Heart right ventricle (tissue), 16 donors: ENCODE results near the gene IGSF21. TPM values are rescaled to one million over a fixed set of nuclear protein-coding genes. Genes with fewer than 3 reads are reported as not detected.

Experiments used
- ATAC-seq, 8 donors: fragments of 200-7000 bp; cut with Tn5 transposase; one replicate each; pipeline ENCODE4 v1.9.1; 2020; ENCODE audit warnings: mild to moderate bottlenecking in 8 of 8, moderate library complexity in 8 of 8, moderate number of reproducible peaks in 1 of 8
- DNase-seq, 2 donors: peaks; one replicate each; pipeline ENCODE4 v3.0.0-alpha.2; 2020
- H3K27ac ChIP-seq, 10 donors: fragments of 200-600 bp; sonication (generic) in 2 of 10; one replicate each; pipeline versions ENCODE4 v1.5.0 to v1.8.0; 2020 to 2022; ENCODE audit warnings: mild to moderate bottlenecking in 3 of 10
- H3K27me3 ChIP-seq, 7 donors: fragments of 200-600 bp; one replicate each; pipeline ENCODE4 v1.8.0; 2021 to 2022; ENCODE audit warnings: mild to moderate bottlenecking in 2 of 7
- H3K36me3 ChIP-seq, 9 donors: fragments of 200-600 bp; sonication (generic) in 1 of 9; one replicate each; pipeline versions ENCODE4 v1.5.0 to v1.8.0; 2020 to 2022; ENCODE audit warnings: mild to moderate bottlenecking in 2 of 9
- H3K4me1 ChIP-seq, 9 donors: fragments of 200-600 bp; sonication (generic) in 1 of 9; one replicate each; pipeline versions ENCODE4 v1.5.0 to v1.8.0; 2020 to 2022; ENCODE audit warnings: mild to moderate bottlenecking in 4 of 9
- H3K4me3 ChIP-seq, 10 donors: fragments of 200-600 bp; sonication (generic) in 2 of 10; one replicate each; pipeline versions ENCODE4 v1.5.0 to v1.8.0; 2020 to 2022; ENCODE audit warnings: mild to moderate bottlenecking in 7 of 10, moderate library complexity in 2 of 10
- H3K9me3 ChIP-seq, 11 donors: fragments of 200-600 bp in 10 of 11; sonication (generic) in 2 of 11; one replicate each; pipeline versions ENCODE4 v1.5.0 to v1.8.0; 2013 to 2022; ENCODE audit warnings: mild to moderate bottlenecking in 2 of 11, control low read depth in 1 of 11, moderate library complexity in 1 of 11
- WGBS, 2 donors: extraction: QIAGEN DNeasy Blood & Tissue Kit; methylation state at CpG; one replicate each; pipeline ENCODE4 v1.1.7; 2013; ENCODE audit warnings: inconsistent platforms in 1 of 2; 5-methylcytosine and 5-hydroxymethylcytosine counted together
- intact Hi-C, 10 donors: fragments of 100-400 bp; cut with DNase I; formaldehyde crosslinking; loops; one replicate each; pipeline versions ENCODE4 v1.11.1 to v1.14.2; 2022
- polyA plus RNA-seq, 2 donors: library from polyadenylated mRNA; stranded (reverse); fragments of 200-250 nt; gene quantifications; one replicate each; pipeline ENCODE4 v1.2.3, GENCODE V29; 2013
- total RNA-seq, 10 donors: library from RNA; stranded (reverse); fragmentation: NEBNext Ultra II Directional in 3 of 10; extraction: Animal tissue kit (Norgen Biotek cat#: 25700) in 3 of 10; gene quantifications; one replicate each; pipeline versions ENCODE4 v1.2.1 to v1.2.4, GENCODE V29; 2021 to 2023
- TF ChIP-seq, protein P1 (sequence below), 9 donors: fragments of 200-600 bp; sonication (generic) in 2 of 9; IDR thresholded peaks; one replicate each; pipeline versions ENCODE4 v1.5.0 to v1.8.0; 2021 to 2022; ENCODE audit warnings: antibody characterized with exemption in 9 of 9, mild to moderate bottlenecking in 5 of 9, moderate library complexity in 1 of 9
- donor health status: Arrhythmogenic right ventricular cardiomyopathy.
- donor health status: ischemic (EF 13 %, LVEDD 7.1; RV severe dilation, severe dysfunction).
- donor health status: healthy with polysubstance abuse.
- donor health status: DM: no; HTN: yes; CAD: no.
- donor health status: DM: no; HTN: no; CAD: no.
- donor health status: ischemic (EF 25% LVEDD 6.9; RV normal size, moderate dysfunction).
- donor health status: ischemic (EF 25% LVEDD 5.7; RV mildly dilated, moderate dysfunction).
- donor health status: healthy.
- donor health status: DM: yes; HTN: yes; CAD: no.
- donor health status: Ischemic cardiomyopathy.
- donor health status: ischemic (EF 35%, LVEDD 5.7; RV mildly dilated, moderate dysfunction).
- donor health status: nonischemic (EF 11% LVEDD 7.7; RV severe dilation, severe dysfunction).
- donor health status: DM: yes; HTN: yes; CAD: no.
- donor health status: PGD.
- donor health status: ischemic (EF 29% LVEDD 5.4; RV normal size, mild dysfunction).
- donor health status: nonischemic (EF 23%, LVEDD 6.1; RV moderate dilation, normal function).

Gene IGSF21
- total and polyA plus RNA-seq, 12 donors = 0.13 to 1.6 (median 0.51) TPM; not detected in 1

DNA sequence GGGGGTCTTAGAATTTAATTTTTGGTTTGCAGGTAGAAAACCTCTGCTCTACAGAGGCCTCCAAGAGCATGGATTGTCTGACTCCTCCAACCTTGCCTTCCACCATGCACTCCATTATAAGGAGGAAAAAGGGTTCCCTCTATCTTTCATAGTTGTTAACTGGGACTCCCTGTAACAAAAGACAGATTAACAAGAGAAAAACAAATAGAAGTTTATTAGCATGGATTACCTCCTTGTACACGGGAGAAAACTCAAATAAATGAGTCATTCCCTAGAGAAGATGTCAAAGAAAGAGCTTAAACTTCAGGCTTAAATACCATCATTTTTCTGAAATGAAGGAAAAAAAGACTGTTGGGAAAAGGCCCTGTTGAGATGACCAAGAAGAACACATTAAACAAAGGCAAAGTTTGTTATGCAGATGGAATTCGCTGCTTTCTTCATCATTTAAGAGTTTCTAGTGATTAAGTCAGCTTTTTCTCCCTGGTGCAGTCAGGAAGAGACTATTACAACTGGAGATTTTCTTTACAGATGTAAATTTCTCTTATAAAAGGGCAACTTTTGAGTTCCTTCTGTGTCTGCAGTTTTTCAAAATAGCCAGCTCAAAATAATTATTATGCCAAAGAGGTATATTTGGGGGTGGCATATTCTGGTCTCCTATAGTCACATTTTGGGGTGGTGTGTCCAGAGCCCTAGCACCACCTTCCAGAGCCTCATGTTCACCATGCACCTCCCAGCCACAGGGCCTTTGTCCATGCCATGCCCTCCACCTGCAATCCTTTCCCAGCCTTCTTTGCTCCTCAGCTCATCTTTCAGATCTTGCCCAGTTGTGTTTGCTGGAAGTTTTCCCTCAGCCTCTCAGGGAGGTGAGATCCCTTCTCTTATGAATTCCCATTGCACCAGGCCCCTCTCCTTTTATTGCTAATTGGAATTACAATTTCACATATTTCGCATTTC, 310.0 kb downstream of the IGSF21 start:
- no peaks in the 10 kb centered on the region for H3K36me3 ChIP-seq
- H3K4me1 ChIP-seq = no peaks in the 10 kb centered on the region
- TF ChIP-seq, protein P1, sequence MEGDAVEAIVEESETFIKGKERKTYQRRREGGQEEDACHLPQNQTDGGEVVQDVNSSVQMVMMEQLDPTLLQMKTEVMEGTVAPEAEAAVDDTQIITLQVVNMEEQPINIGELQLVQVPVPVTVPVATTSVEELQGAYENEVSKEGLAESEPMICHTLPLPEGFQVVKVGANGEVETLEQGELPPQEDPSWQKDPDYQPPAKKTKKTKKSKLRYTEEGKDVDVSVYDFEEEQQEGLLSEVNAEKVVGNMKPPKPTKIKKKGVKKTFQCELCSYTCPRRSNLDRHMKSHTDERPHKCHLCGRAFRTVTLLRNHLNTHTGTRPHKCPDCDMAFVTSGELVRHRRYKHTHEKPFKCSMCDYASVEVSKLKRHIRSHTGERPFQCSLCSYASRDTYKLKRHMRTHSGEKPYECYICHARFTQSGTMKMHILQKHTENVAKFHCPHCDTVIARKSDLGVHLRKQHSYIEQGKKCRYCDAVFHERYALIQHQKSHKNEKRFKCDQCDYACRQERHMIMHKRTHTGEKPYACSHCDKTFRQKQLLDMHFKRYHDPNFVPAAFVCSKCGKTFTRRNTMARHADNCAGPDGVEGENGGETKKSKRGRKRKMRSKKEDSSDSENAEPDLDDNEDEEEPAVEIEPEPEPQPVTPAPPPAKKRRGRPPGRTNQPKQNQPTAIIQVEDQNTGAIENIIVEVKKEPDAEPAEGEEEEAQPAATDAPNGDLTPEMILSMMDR (IDR thresholded peaks at IDR 0.05) = no peak
- DNase-seq (no peak), ATAC-seq (no peak)
- H3K27ac ChIP-seq = no peak overlapping the region
- WGBS, 2 donors = 58 to 61% methylated on average over 3 of the region's 3 CpGs
- H3K9me3 ChIP-seq = peaks cover 0 to 5% (median 0%) of the 10 kb centered on the region in 11 donors
- intact Hi-C loops = no loop called here
- peaks cover 0 to 36% (median 18%) of the 10 kb centered on the region in 7 donors for H3K27me3 ChIP-seq
- H3K4me3 ChIP-seq = no peak overlapping the region

DNA sequence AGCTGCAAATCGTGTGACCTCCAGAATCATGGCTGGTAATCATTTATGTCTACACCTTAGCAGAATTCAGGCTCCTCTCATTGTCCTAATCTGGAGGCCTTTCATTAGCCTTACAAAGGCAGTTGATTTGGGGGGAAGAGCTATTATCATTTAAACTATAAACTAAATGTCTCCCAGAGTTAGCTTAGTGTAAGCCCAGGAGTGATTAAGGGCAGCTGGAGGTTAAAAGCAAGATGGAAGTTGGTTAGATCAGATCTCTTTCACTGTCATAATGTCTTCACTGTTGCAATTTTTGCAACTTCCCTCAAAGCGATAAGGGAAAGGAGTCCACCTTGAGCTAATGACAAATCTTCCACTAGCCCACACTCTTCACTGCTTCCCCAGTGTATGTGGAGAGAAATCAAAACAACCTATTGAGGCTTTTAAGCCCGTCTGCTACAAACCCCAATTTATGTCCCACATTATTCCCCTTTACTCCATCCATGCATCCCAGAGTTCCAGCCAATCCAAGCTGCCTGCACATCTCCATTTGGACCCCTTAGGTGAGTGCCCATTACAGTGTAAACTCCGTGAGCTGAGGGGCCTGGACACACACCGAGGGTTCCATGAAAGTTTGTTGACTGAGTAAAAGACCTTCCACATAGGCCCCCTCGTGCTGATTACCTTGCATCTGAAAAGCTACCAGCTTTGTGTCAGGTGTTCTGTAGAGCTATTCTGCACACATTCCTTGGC, 311.7 kb downstream of the IGSF21 start:
- intact Hi-C loops = no loop called here
- Histone ChIP-seq H3K27me3 (peaks cover 0 to 47% (median 25%) of the 10 kb centered on the region in 7 donors), H3K9me3 (no peaks in the 10 kb centered on the region), H3K27ac (no peak overlapping the region), H3K4me1 (no peaks in the 10 kb centered on the region), H3K36me3 (no peaks in the 10 kb centered on the region), H3K4me3 (no peak overlapping the region)
- no peak for DNase-seq
- 61 to 67% methylated on average over 6 of the region's 6 CpGs for WGBS, 2 donors
- no peak for ATAC-seq
- TF ChIP-seq, protein P1 (IDR thresholded peaks at IDR 0.05) = no peak

DNA sequence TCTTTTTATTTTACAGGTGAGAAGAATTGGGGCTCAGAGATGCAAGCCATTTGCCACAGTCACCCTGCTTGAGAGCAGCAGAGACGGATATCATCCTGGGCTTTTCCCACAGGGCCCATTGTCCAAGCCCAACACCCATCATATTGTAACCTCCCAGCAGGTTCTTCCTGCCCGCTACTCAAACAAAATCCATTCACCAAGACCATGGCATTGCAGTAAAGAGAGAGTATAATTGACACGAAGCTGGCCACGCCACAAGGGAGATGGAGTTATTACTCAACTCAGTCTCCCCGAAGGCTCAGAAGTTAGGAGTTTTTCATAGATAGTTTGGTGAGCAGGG, 312.2 kb downstream of the IGSF21 start:
- Histone ChIP-seq H3K27ac (no peak overlapping the region), H3K4me3 (no peak overlapping the region), H3K36me3 (no peaks in the 10 kb centered on the region), H3K4me1 (no peaks in the 10 kb centered on the region), H3K9me3 (no peaks in the 10 kb centered on the region), H3K27me3 (peaks cover 0 to 45% (median 27%) of the 10 kb centered on the region in 7 donors)
- ATAC-seq (no peak), DNase-seq (no peak)
- TF ChIP-seq, protein P1 (IDR thresholded peaks at IDR 0.05) = no peak
- WGBS, 2 donors = 77 to 79% methylated on average over 5 of the region's 5 CpGs
- intact Hi-C loops = no loop called here

DNA sequence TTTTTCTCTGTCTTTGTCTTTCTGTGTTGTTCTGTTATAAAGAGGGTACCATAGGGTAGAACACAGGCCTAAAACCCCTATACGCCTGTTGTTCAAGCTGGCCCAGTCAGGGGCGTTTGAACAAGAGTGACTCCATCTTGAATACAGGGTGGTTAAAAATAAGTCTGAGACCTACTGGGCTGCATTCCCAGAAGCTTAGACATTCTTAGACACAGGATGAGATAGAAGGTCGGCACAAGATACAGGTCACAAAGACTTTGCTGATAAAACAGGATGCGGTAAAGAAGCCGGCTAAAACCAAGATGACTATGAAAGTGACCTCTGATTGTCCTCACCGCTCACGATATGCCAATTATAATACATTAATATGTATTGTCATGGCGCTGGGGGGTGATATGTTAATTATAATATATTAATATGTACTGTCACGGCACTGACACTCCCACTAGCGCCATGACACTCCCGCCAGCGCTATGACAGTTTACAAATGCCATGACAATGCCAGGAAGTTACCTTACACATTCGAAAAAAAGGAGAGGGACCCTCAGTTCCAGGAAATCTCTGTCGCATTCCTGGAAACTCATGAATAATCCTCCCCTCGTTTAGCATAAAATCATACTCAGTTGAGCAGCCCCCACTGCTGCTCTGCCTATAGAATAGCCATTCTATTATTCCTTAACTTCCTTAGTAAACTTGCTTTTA, 314.6 kb downstream of the IGSF21 start:
- Histone ChIP-seq H3K36me3 (no peaks in the 10 kb centered on the region), H3K4me3 (no peak overlapping the region), H3K4me1 (no peaks in the 10 kb centered on the region), H3K27ac (no peak overlapping the region), H3K9me3 (peaks cover 0 to 22% (median 11%) of the 10 kb centered on the region in 11 donors), H3K27me3 (peaks cover 0 to 48% (median 34%) of the 10 kb centered on the region in 7 donors)
- no peak for ATAC-seq
- TF ChIP-seq, protein P1 (IDR thresholded peaks at IDR 0.05) = no peak
- 48 to 55% methylated on average over 15 of the region's 15 CpGs for WGBS, 2 donors
- intact Hi-C loops = no loop called here
- no peak for DNase-seq
